Suppressor macrophage treated with lipopolysaccharide for 4 hours (primary cell): ENCODE measurements around the gene GRHL1.

Source experiments
- DNase-seq: peaks from one replicate; pipeline ENCODE4 v3.0.0-alpha.2; 2020

The GRHL1 gene

GRCh38 chr2:9994462-9994861 is 43.0 kb downstream of the GRHL1 start:
- DNase-seq, result no peak

GRCh38 chr2:9995059-9995458 is 43.6 kb downstream of the GRHL1 start:
- DNase-seq, result no peak

- DNase-seq, result no peak
These were observed 44.8 kb downstream of the GRHL1 start for GRCh38 chr2:9996321-9996720.

GRCh38 chr2:9997936-9998335 is 46.4 kb downstream of the GRHL1 start:
- DNase-seq, result no peak

- DNase-seq, result no peak
These were observed 47.6 kb downstream of the GRHL1 start for GRCh38 chr2:9998916-9999654.

- no peak for DNase-seq
These were observed 48.2 kb downstream of the GRHL1 start for GRCh38 chr2:9999693-10000092.

GRCh38 chr2:10000541-10000940 is 49.0 kb downstream of the GRHL1 start:
- DNase-seq, result no peak

- DNase-seq, result peak; percentile 67
These were observed 50.1 kb downstream of the GRHL1 start for GRCh38 chr2:10001586-10001985.

GRCh38 chr2:10002109-10002508 is 50.6 kb downstream of the GRHL1 start:
- peak; percentile 33 for DNase-seq

GRCh38 chr2:10002681-10003080 is 51.2 kb downstream of the GRHL1 start:
- DNase-seq, result no peak

- DNase-seq, result no peak
These were observed 52.0 kb downstream of the GRHL1 start for GRCh38 chr2:10003206-10004125.

GRCh38 chr2:10004401-10004800 is 52.9 kb downstream of the GRHL1 start:
- DNase-seq, result no peak

- DNase-seq, result no peak
These were observed 53.3 kb downstream of the GRHL1 start for GRCh38 chr2:10004836-10005235.

- DNase-seq, result no peak
These were observed 54.2 kb downstream of the GRHL1 start for GRCh38 chr2:10005461-10006235.

- DNase-seq, result peak; percentile 41
These were observed 55.0 kb downstream of the GRHL1 start for GRCh38 chr2:10006236-10007161.

- no peak for DNase-seq
These were observed 55.9 kb downstream of the GRHL1 start for GRCh38 chr2:10007435-10007834.

GRCh38 chr2:10007921-10008808 is 56.7 kb downstream of the GRHL1 start:
- no peak for DNase-seq

GRCh38 chr2:10008809-10009176 is 57.3 kb downstream of the GRHL1 start:
- DNase-seq, result no peak

- DNase-seq, result no peak
These were observed 57.8 kb downstream of the GRHL1 start for GRCh38 chr2:10009271-10009810.
